ENCODE results near the gene PIP4K2C.
"Not testable (repeated sequence)": the region's sequence is repeated elsewhere in the genome, so short reads cannot be mapped to it uniquely, and the experiment has no call there.

The PIP4K2C gene

DNA sequence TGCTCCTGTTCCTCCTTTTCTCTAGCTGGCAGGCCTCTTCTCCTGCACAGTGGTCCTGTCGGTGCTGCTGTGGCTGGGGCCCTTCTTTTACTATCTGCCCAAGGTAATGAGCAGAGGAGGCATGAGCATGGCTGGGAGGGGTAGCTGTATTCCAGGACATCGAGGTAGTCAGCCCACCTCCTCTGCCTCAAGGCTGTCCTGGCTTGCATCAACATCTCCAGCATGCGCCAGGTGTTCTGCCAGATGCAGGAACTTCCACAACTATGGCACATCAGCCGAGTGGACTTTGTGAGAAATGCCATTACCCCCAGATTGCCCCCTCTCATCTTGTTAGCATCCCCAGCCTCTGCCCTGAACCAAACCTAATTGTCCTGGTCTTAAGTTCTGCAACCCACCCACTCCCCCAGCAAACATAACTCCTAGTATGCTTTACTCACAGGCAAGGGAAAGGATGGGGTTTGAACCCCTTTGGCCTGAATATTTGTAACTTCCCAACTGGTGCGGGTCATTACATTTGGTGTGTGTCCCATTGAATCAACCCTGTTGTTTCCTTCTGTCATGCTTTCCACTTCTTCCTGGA lies 32.9 kb downstream of the PIP4K2C start:
- no peak for DNase-seq

DNA sequence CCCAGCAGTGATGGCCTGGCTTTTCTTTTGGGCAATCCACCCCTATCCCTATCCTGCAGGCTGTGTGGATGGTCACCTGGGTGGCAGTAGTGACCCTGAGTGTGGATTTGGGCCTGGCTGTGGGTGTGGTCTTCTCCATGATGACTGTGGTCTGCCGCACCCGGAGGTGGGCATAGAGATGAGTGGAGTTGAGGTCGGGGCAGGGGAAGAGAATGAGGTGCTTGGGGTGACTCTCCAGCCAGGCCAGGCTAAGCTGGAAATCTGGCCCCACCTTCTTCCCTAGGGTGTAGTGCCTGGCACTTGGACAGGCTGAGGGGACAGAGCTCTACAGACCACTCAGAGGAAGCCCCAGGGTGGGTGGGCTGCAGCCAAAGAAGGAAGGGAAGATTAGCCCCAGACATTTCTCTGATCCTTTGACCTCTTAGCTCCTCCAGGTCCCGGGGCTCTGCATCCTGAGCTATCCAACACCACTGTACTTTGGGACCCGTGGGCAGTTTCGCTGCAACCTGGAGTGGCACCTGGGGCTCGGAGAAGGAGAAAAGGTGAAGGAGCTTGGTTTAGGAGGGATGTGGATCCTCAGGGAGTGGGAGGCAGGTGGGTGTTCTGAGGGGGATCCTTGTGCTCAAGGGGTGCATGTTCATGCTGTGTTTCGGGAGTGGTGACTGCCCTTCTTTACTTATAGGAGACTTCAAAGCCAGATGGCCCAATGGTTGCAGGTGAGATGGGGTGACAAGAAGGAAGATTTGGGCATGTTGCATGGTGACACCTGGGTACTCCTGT lies 33.6 kb downstream of the PIP4K2C start:
- DNase-seq, result no peak

DNA sequence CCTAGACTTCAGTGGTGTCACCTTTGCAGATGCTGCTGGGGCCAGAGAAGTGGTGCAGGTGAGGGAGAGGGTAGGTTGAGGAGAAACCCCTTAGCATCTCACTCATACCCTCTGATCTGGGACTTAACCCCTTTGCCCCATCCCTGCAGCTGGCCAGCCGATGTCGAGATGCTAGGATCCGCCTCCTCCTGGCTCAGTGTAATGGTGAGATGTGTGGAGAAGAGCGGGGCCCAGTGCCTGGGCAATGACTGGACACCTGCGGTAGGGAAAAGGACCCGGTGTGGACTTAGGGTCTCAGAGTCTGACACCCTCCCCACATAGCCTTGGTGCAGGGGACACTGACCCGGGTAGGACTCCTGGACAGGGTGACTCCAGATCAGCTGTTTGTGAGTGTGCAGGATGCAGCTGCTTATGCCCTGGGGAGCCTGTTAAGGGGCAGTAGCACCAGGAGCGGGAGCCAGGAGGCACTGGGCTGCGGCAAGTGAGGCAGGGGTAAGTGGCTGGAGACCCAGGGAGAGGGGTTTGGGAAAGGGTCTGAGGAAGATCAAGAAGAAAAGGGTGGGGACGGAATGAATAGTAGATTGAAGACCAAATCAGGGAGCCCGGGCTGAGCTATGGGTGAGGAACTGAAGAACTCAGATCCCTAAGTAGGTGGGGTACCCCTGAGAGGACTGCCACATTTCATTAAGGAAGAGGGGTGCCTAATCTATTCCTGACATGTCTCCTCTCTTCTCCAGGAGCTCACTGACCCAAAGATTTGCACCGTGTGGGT lies 34.5 kb downstream of the PIP4K2C start:
- no peak for DNase-seq

GRCh38 chr12:57626111-57626920 lies 35.3 kb downstream of the PIP4K2C start:
- no peak for DNase-seq

DNA sequence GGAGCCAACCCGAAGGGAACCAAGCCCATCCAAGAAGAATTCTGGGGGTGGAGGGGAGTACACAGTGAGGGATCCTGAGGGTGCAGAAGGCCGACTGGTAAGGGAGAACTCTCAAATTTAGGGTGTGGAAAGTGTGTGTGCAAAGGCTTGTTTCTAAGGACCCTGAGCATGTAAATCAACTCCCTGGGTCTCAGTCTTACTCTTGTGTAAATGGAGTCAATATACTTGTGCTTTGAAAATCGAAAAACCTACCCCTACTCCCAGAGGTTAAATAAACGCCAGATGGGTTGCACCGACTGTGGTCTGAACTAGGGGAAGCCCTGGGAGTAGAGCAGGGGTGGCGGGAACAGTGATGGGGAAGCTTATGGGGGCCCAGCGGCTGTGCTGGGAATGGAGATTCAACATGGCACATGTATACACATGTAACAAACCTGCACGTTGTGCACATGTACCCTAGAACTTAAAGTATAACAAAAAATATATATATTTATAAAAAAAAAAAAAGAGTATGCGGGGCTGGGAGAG lies 36.0 kb downstream of the PIP4K2C start:
- no peak for DNase-seq

DNA sequence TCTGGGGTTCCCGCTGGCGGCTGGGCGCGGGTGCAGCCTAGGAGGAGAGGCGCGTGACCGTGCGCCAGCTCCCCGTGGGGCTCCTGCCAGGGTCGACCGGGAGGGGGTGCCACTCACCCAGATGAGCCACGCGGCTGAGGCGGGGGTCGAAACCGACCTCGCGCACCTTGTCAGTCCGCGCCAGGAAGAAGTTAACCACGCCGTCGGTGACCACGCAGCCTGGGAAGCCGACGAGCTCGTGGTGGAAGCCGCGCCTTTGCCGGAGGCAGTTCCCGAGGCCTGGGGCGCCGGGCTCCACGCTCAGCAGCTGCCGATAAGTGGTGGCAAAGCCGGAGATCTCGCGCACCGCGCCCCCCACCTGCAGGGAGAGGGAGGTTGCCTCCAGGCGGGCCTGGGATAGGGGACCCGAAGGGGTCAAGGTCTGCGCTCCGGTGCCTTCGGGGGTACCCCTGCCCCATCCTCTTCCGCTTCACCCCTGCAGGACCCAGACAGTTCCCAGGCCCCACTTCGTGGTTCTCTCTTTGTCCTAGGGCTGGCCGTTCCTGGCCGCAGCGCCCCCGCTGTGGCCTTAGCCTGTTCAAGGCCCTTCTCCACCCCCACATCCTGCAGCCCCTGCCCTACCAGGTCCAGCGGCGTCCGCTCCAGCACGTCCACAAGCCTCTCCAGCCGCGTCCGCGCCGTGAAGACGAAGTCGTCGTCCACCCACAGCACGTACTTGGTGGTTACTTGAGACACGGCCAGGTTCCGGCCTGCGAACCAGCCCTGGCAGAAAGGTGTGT lies 36.7 kb downstream of the PIP4K2C start:
- peak; percentile 31 for DNase-seq

GRCh38 chr12:57628280-57629191 lies 37.5 kb downstream of the PIP4K2C start:
- no peak for DNase-seq

DNA sequence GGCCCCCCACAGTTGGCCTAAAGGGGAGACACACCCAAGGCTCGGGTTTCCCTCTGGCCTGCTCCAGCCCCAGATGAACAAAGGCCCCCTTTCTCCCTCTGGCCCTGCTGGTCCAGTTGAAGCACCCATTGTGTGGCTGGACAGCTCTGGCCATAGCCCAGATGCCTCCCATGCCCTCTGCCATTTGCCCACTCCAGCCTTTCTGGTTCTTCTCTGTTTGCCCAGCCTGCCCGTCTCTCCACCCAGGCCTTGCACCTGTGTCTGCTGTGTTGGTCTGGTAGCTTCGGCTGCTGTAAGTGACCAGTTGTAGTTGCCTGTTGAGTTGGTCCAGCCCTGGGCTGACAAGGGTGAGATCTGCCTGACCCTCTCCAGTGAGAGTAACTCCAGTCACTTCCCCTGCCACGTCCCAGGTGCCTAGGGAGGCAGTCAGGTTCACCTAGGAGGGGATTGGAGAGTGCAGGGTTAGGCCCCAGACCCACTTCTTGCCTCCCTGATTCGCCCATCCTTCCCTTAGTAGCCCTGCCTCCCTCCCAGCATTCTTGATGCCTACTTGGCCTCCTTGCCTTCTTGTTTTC lies 39.0 kb downstream of the PIP4K2C start:
- DNase-seq, result no peak

DNA sequence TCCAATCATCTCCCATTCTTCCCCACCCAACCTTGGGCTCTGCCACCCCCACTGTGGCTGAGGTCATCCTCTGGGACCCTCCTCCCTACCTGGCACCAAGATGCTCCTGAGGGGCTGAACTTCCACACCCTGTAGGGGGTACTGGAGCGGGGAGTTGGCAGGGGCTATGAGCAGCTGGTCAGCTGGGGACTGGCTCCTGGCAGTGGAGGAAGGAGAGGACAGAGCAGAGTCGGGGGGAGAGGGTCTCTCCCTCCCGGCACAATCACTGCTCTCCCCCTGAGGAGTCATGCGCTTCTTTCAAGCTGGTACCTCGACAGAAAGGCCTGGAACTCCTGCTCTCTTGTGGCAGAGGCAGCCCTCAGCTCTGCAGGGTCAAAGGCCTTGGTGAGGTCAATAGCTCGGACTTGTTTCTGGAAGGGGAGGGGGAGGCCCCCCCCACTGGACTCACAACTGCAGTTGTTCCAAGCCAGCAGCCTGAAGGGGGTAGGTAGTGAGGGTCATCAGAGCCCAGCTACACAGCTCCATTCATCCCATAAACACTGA lies 40.0 kb downstream of the PIP4K2C start:
- no peak for DNase-seq

- DNase-seq, result no peak
Measured at GRCh38 chr12:57631566-57632072, 40.6 kb downstream of the PIP4K2C start.

- peak; percentile 32 for DNase-seq
Measured at GRCh38 chr12:57632073-57632957, 41.3 kb downstream of the PIP4K2C start.

DNA sequence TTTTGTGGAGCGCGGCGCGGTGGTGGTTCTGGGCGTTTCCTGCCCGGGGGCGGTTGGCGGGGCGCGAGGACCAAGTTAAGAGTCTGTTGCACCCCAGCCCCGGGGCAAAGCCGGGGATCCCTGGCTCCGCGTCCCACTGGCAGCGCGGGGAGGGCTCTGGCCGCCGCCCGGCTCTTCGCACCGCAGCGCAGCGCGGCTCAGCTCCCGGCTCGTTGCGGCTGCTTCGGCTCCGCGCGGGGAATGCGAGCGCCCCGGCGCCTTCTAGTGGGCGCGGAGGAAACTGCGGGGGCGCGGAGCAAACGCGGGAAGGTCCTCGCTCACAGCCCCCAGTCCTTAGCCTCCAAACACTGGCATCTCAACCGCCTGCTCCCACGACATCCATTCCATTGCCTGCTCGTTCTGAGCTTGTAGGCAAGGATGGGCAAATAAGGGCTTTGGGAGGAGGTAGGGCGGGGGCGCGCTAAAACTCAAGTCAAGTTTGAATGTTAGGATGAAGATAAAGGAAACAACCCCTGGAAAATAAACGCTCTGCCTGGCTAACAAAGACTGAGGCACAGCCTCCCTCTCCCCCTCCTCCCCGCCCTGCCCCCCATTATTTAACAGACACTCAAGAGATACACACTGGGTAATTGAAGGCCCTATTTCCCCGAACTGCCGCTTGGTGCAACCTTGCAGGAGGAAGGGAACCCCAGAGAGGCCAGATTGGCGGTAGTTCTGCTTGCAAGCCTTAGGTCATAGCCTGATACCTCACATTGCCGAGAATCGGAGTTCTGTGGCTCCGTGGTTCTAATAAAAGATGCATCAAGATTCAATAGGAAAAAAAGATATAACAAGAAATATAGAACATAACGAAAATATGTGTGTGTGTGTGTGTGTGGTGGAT lies 42.2 kb downstream of the PIP4K2C start, which contains the start of gene B4GALNT1:
B4GALNT1 (minus strand) TSS at position 244 of the 883 bp plus-strand sequence. CDS start 1,069 bp downstream, outside the sequence.
- DNase-seq, result peak; percentile 71

- DNase-seq, result not testable (repeated sequence)
Measured at GRCh38 chr12:57636731-57637130, 45.7 kb downstream of the PIP4K2C start.

DNA sequence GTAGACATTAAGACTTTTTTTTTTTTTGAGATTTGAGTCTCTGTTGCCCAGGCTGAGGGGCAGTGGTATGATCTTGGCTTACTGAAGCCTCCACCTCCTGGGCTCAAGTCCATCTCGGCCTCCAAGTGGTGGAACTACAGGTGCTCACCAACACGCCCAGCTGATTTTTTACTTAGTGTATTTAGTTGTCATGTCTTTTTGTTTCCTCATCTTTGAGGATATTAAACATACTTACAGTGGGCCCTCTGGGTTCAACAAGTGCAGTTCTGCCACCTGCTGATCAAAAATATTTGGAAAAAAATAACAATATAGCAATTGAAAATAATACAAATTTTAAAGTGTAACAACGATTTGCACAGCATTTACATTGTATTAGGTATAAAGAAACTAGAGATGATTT lies 46.4 kb downstream of the PIP4K2C start:
- DNase-seq, result no peak

- no peak for DNase-seq
Measured at GRCh38 chr12:57638096-57638495, 47.1 kb downstream of the PIP4K2C start.

- no peak for DNase-seq
Measured at GRCh38 chr12:57640175-57641042, 49.4 kb downstream of the PIP4K2C start.

All from activated CD8-positive, alpha-beta memory T cell treated with anti-CD3 and anti-CD28 coated beads, Interleukin-2, amount 50 U/mL, for 4 hours (primary cell).